Upper lobe of left lung (tissue), 4 donors: ENCODE results near the gene KRTAP9-6.
"Not testable (repeated sequence)": the region's sequence is repeated elsewhere in the genome, so short reads cannot be mapped to it uniquely, and the experiment has no call there.

Source experiments
- CTCF ChIP-seq, 6 experiments: fragments of 450-650 bp in 4 of 6; fragments of 200-600 bp in 2 of 6; sonication (generic) in 2 of 6; IDR thresholded peaks; one replicate each; pipeline ENCODE4 v1.5.1; 2016 to 2019; ENCODE audit warnings: antibody characterized with exemption in 6 of 6
- EP300 ChIP-seq, 4 donors: sonication (generic); formaldehyde crosslinking; IDR thresholded peaks; one replicate each; pipeline ENCODE4 v1.5.1; 2017; ENCODE audit warnings: antibody characterized with exemption in 4 of 4, control low read depth in 2 of 4
- POLR2A ChIP-seq, 4 donors: fragments of 450-650 bp; IDR thresholded peaks; one replicate each; pipeline ENCODE4 v1.5.1; 2016 to 2017; ENCODE audit warnings: antibody characterized with exemption in 4 of 4, mild to moderate bottlenecking in 2 of 4
- POLR2AphosphoS5 ChIP-seq, 2 donors: sonication (generic); formaldehyde crosslinking; IDR thresholded peaks; one replicate each; pipeline ENCODE4 v1.5.1; 2017; ENCODE audit warnings: antibody characterized with exemption in 2 of 2

- not testable (repeated sequence) for TF ChIP-seq EP300, CTCF, POLR2A, POLR2AphosphoS5 (IDR thresholded peaks at IDR 0.05)
Measured at GRCh38 chr17:41232399-41233105, 32.6 kb upstream of the KRTAP9-6 start, which contains the start of gene KRTAP9-3.
